Fibroblast of upper back skin (primary cell): ENCODE data around the gene GPC6.
"Not testable (repeated sequence)": the region's sequence is repeated elsewhere in the genome, so short reads cannot be mapped to it uniquely, and the experiment has no call there.

ENCODE experiments used
- DNase-seq: peaks from one replicate; pipeline ENCODE4 v3.0.0-alpha.2; 2013

GPC6 gene

GRCh38 chr13:94192431-94192975 is 965.9 kb downstream of the GPC6 start:
- DNase-seq, result no peak

GRCh38 chr13:94195715-94196114 is 969.1 kb downstream of the GPC6 start:
- peak; percentile 97 for DNase-seq

- no peak for DNase-seq
Observed at GRCh38 chr13:94196413-94196812, 969.8 kb downstream of the GPC6 start.

GRCh38 chr13:94198681-94199080 is 972.1 kb downstream of the GPC6 start:
- peak; percentile 49 for DNase-seq

- DNase-seq, result no peak
Observed at GRCh38 chr13:94199135-94199534, 972.5 kb downstream of the GPC6 start.

GRCh38 chr13:94201022-94201421 is 974.4 kb downstream of the GPC6 start:
- DNase-seq, result no peak

- no peak for DNase-seq
Observed at GRCh38 chr13:94204163-94204562, 977.6 kb downstream of the GPC6 start.

GRCh38 chr13:94204946-94205345 is 978.3 kb downstream of the GPC6 start:
- DNase-seq, result no peak

GRCh38 chr13:94205896-94206295 is 979.3 kb downstream of the GPC6 start:
- no peak for DNase-seq

GRCh38 chr13:94209117-94209516 is 982.5 kb downstream of the GPC6 start:
- no peak for DNase-seq

- DNase-seq, result not testable (repeated sequence)
Observed at GRCh38 chr13:94209913-94210312, 983.3 kb downstream of the GPC6 start.

- no peak for DNase-seq
Observed at GRCh38 chr13:94210816-94211215, 984.2 kb downstream of the GPC6 start.

- DNase-seq, result no peak
Observed at GRCh38 chr13:94212196-94212595, 985.6 kb downstream of the GPC6 start.

- no peak for DNase-seq
Observed at GRCh38 chr13:94214121-94214520, 987.5 kb downstream of the GPC6 start.

- no peak for DNase-seq
Observed at GRCh38 chr13:94214975-94215374, 988.4 kb downstream of the GPC6 start.

- no peak for DNase-seq
Observed at GRCh38 chr13:94216476-94216875, 989.9 kb downstream of the GPC6 start.

- DNase-seq, result peak; percentile 85
Observed at GRCh38 chr13:94217370-94217769, 990.8 kb downstream of the GPC6 start.

- DNase-seq, result no peak
Observed at GRCh38 chr13:94218537-94218936, 991.9 kb downstream of the GPC6 start.

GRCh38 chr13:94218951-94219350 is 992.3 kb downstream of the GPC6 start:
- DNase-seq, result no peak

GRCh38 chr13:94224670-94225069 is 998.1 kb downstream of the GPC6 start:
- DNase-seq, result no peak

GRCh38 chr13:94227255-94227879 is 1000.8 kb downstream of the GPC6 start:
- DNase-seq, result no peak

- peak; percentile 90 for DNase-seq
Observed at GRCh38 chr13:94228763-94229162, 1002.2 kb downstream of the GPC6 start.

GRCh38 chr13:94232161-94232950 is 1005.7 kb downstream of the GPC6 start:
- DNase-seq, result no peak

GRCh38 chr13:94232956-94233355 is 1006.3 kb downstream of the GPC6 start:
- DNase-seq, result no peak
